ENCODE results near the gene SLC35D1. TPM values are rescaled to one million over a fixed set of nuclear protein-coding genes. Genes with fewer than 3 reads are reported as not detected.

Gene SLC35D1
- total RNA-seq, 1 experiment from 2014 or later = 7.0 TPM

GRCh38 chr1:67094191-67094590 lies 40.2 kb upstream of the SLC35D1 start:
- CTCF ChIA-PET = no interaction called here
- no peak overlapping the region for H3K27ac ChIP-seq (ENCODE audit: low read length)
- peaks cover 8% of the 10 kb centered on the region for H3K27me3 ChIP-seq (ENCODE audit: control insufficient read depth, insufficient read depth, low read length)
- DNase-seq (ENCODE audit: low read depth, low spot score) (no peak), ATAC-seq (no peak)
- TF ChIP-seq CTCF (IDR thresholded peaks at IDR 0.05) (no peak), REST (IDR thresholded peaks at IDR 0.05; ENCODE audit: insufficient read depth in 1 of 2, low read depth in 2 of 2, low read length in 1 of 2) (no peak), POLR2AphosphoS5 (IDR thresholded peaks at IDR 0.05; ENCODE audit: low read depth, low read length) (no peak), TCF7L2 (IDR thresholded peaks at IDR 0.05; ENCODE audit: low read depth, low read length) (no peak), SIN3A (IDR thresholded peaks at IDR 0.05; ENCODE audit: borderline replicate concordance, insufficient read depth, low read depth, low read length) (no peak)
- H3K4me1 ChIP-seq (ENCODE audit: control insufficient read depth, insufficient read depth, low read length) = no peaks in the 10 kb centered on the region
- no peaks in the 10 kb centered on the region for H3K36me3 ChIP-seq (ENCODE audit: control insufficient read depth, insufficient read depth, low read length)
- BruUV-seq (replicated peaks) = no TSS peak
- POLR2A ChIA-PET = no interaction called here
- intact Hi-C loops (cut with micrococcal nuclease; ENCODE audit: unreplicated experiment) (no loop called here), in situ Hi-C loops (cut with HindIII; ENCODE audit: low pct_unique_long_range_greater_than_20kb, low sequenced_read_pairs) (no loop called here)
- H3K9me3 ChIP-seq (ENCODE audit: control insufficient read depth, insufficient read depth, low read depth, low read length) = no peaks in the 10 kb centered on the region
- H3K4me3 ChIP-seq (ENCODE audit: low read depth in 2 of 2, low read length in 2 of 2) = no peak overlapping the region

GRCh38 chr1:67089685-67090208 lies 35.8 kb upstream of the SLC35D1 start:
- no peak for DNase-seq (ENCODE audit: low read depth, low spot score)
- in situ Hi-C loops (cut with HindIII; ENCODE audit: low pct_unique_long_range_greater_than_20kb, low sequenced_read_pairs) (no loop called here), intact Hi-C loops (cut with micrococcal nuclease; ENCODE audit: unreplicated experiment) (no loop called here)
- Histone ChIP-seq H3K27me3 (ENCODE audit: control insufficient read depth, insufficient read depth, low read length) (peaks cover 6% of the 10 kb centered on the region), H3K36me3 (ENCODE audit: control insufficient read depth, insufficient read depth, low read length) (no peaks in the 10 kb centered on the region), H3K27ac (ENCODE audit: low read length) (no peak overlapping the region), H3K9me3 (ENCODE audit: control insufficient read depth, insufficient read depth, low read depth, low read length) (no peaks in the 10 kb centered on the region), H3K4me1 (ENCODE audit: control insufficient read depth, insufficient read depth, low read length) (no peaks in the 10 kb centered on the region), H3K4me3 (ENCODE audit: low read depth in 2 of 2, low read length in 2 of 2) (no peak overlapping the region)
- ChIA-PET POLR2A (no interaction called here), CTCF (no interaction called here)
- no peak for ATAC-seq
- BruUV-seq (replicated peaks) = no TSS peak
- no peak for TF ChIP-seq SIN3A (IDR thresholded peaks at IDR 0.05; ENCODE audit: borderline replicate concordance, insufficient read depth, low read depth, low read length)
- TF ChIP-seq TCF7L2 (IDR thresholded peaks at IDR 0.05; ENCODE audit: low read depth, low read length) = no peak
- no peak for TF ChIP-seq POLR2AphosphoS5 (IDR thresholded peaks at IDR 0.05; ENCODE audit: low read depth, low read length)
- TF ChIP-seq CTCF (IDR thresholded peaks at IDR 0.05) = no peak
- TF ChIP-seq REST (IDR thresholded peaks at IDR 0.05; ENCODE audit: insufficient read depth in 1 of 2, low read depth in 2 of 2, low read length in 1 of 2) = no peak

Measured in Panc1 (cell line).